ENCODE results near the gene POTEI.
"Not testable (repeated sequence)": the region's sequence is repeated elsewhere in the genome, so short reads cannot be mapped to it uniquely, and the experiment has no call there.

Gene POTEI

GRCh38 chr2:130491073-130491472 is 18.1 kb downstream of the POTEI start:
- in situ Hi-C loops (cut with HindIII; ENCODE audit: low sequenced_read_pairs): not testable (repeated sequence)

- in situ Hi-C loops (cut with HindIII; ENCODE audit: low sequenced_read_pairs): not testable (repeated sequence)
Observed at GRCh38 chr2:130455413-130455812, 53.7 kb downstream of the POTEI start.

DNA sequence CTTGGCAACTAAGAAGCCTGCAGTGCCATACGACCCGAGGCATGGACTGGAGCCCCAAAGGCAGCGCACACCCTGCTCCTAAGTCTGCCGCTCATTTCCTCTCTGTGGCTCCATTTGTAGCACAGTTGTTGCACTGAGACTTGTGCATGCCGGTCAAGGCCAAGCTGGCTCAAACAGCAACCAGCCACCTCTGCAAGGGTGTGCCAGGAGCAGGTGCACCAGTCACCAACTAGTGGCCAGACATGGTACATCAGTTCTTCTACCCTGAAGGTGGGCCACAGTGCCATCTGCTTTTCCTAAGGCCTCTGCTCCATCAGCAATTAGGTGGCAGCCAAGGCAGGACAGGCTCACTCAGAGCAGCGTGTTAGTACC is 54.4 kb downstream of the POTEI start:
- in situ Hi-C loops (cut with HindIII; ENCODE audit: low sequenced_read_pairs): not testable (repeated sequence)

GRCh38 chr2:130453955-130454711 is 55.0 kb downstream of the POTEI start:
- in situ Hi-C loops (cut with HindIII; ENCODE audit: low sequenced_read_pairs): not testable (repeated sequence)

GRCh38 chr2:130452897-130453296 is 56.2 kb downstream of the POTEI start:
- in situ Hi-C loops (cut with HindIII; ENCODE audit: low sequenced_read_pairs): not testable (repeated sequence)

DNA sequence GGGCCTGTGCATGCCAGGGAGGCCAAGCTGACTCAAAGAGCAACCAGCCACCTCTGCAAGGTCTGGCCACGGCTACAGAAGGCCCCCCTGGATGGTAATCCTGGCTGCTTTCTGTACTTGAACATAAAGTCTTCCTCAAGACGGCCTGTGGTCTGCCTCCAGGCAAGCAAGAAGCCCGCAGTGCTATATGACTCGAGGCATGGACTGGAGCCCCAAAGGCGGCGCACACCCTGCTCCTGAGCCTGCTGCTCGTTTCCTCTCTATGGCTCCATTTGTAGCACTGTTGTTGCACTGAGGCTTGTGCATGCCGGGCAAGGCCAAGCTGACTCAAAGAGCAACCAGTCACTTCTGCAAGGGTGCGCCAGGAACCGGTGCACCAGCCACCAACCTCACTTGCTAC is 57.3 kb downstream of the POTEI start:
- in situ Hi-C loops (cut with HindIII; ENCODE audit: low sequenced_read_pairs): not testable (repeated sequence)

DNA sequence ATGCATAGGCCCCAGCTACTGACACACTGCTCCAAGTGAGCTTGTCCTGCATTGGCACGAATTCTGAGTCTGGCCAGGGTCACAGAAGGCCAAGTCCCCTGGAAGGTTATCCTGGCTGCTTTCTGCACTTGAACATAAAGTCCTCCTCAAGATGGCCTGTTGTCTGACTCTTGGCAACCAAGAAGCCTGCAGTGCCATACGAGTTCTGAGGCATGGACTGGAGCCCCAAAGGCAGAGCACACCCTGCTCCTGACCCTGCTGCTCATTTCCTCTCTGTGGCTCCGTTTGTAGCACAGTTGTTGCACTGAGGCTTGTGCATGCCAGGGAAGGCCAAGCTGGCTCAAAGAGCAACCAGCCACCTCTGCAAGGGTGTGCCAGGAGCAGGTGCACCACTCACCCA is 57.9 kb downstream of the POTEI start:
- in situ Hi-C loops (cut with HindIII; ENCODE audit: low sequenced_read_pairs): not testable (repeated sequence)

DNA sequence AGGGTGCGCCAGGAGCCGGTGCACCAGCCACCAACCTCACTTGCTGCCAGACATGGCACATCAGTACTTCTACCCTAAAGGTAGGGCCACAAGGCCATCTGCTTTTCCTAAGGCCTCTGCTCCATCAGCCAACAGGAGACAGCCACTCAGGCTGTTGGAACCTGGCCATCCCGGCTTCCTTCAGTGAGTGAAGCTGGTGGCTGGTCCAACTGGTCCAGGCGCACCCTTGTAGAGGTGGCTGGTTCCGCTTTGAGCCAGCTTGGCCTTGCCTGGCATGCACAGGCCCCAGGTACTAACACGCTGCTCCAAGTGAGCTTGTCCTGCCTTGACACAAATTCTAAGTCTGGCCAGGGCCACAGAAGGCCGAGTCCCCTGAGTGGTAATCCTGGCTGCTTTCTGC is 58.8 kb downstream of the POTEI start:
- in situ Hi-C loops (cut with HindIII; ENCODE audit: low sequenced_read_pairs): not testable (repeated sequence)

GRCh38 chr2:130427631-130428030 is 81.5 kb downstream of the POTEI start:
- in situ Hi-C loops (cut with HindIII; ENCODE audit: low sequenced_read_pairs): not testable (repeated sequence)

GRCh38 chr2:130418845-130419244 is 90.3 kb downstream of the POTEI start:
- in situ Hi-C loops (cut with HindIII; ENCODE audit: low sequenced_read_pairs): not testable (repeated sequence)

- in situ Hi-C loops (cut with HindIII; ENCODE audit: low sequenced_read_pairs): not testable (repeated sequence)
Observed at GRCh38 chr2:130416693-130417092, 92.4 kb downstream of the POTEI start.
